Measurements from ENCODE around the gene KIAA1958.

KIAA1958 gene, protein sequence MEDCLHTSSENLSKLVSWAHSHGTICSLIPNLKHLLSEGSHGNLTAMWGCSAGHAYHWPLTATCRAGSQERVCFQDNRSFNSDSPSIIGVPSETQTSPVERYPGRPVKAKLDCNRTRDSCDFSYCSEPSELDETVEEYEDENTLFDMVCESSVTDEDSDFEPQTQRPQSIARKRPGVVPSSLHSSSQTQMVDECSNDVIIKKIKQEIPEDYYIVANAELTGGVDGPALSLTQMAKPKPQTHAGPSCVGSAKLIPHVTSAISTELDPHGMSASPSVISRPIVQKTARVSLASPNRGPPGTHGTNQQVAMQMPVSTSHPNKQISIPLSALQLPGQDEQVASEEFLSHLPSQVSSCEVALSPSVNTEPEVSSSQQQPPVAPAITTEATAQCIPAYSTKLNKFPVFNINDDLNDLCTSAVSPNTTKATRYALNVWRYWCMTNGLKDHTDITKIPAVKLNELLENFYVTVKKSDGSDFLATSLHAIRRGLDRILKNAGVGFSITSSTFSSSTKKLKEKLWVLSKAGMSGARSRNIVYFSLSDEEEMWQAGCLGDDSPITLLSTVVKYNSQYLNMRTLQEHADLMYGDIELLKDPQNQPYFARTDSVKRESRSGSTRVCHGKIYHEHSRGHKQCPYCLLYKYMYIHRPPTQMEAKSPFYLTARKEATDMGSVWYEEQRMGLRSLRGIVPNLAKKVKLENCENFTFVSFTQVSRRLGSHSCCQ

GRCh38 chr9:112486221-112487007, at the start of gene KIAA1958:
Gene KIAA1958 (plus strand): TSS chr9:112486827. CDS start chr9:112574081, 87,254 bp downstream.
- peak; percentile 86 for DNase-seq

DNA sequence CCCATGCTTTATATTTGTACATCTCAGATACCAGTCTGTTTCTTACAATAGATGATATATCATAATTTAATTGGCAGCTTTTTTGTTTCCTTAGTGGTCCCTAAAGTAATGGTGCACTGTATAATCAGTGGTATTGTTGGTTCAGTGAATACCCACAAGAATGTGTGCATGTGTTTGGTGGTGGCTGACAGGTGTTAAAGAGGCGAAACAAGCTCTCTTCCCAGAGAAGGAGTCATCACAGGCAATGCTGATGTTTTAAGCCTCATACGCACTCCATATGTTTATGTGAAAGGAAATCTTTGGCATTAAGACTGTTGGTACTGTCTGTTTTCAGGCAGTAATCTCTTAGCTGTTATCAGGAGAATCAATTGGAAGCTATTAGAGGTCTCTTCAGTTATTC, 49.2 kb upstream of the KIAA1958 start:
- DNase-seq: no peak

GRCh38 chr9:112439171-112439570, 47.5 kb upstream of the KIAA1958 start:
- DNase-seq: no peak

GRCh38 chr9:112439825-112440224, 46.8 kb upstream of the KIAA1958 start:
- no peak for DNase-seq

DNA sequence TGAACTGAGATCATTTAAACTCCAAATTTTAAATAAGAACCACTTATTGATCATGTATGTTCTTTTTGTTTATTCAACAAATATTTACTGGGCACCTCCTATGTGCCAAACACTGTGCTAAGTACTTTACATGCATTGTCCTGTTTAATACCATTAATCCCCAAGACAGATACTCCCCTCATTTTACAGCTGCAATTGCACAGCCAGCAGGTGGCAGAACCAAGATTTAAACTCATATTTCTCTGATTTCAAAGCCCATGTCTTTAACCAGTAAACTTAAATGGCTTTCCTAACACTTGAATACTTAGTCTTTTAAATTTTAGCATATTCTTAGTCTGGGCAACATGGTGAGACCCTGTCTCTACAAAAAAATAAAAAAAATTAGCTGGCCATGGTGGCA, 43.4 kb upstream of the KIAA1958 start:
- peak; percentile 51 for DNase-seq

- DNase-seq: no peak
Measured at GRCh38 chr9:112443636-112444035, 43.0 kb upstream of the KIAA1958 start.

GRCh38 chr9:112445196-112445595, 41.4 kb upstream of the KIAA1958 start:
- no peak for DNase-seq

DNA sequence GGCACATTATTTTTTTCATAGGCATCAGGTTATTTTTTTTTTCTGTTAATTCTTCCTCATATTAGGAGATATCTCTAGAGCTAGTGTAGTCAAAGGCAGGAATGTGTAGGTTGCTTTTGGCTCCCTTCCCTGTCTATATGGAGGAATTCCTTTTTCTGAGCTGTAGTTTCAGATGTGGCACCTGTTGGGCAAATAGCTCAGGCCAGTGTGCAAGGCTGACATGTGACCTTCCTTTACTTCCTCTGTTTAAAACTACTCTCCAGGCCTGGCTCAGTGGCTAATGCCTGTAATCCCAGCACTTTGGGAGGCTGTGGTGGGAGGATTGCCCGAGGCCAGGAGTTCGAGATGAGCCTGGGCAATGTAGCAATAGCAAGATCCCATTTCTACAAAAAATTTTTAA, 40.5 kb upstream of the KIAA1958 start:
- DNase-seq: no peak

- no peak for DNase-seq
Measured at GRCh38 chr9:112446526-112446925, 40.1 kb upstream of the KIAA1958 start.

- no peak for DNase-seq
Measured at GRCh38 chr9:112447283-112447761, 39.3 kb upstream of the KIAA1958 start.

GRCh38 chr9:112462855-112463254, 23.8 kb upstream of the KIAA1958 start:
- DNase-seq: no peak

DNA sequence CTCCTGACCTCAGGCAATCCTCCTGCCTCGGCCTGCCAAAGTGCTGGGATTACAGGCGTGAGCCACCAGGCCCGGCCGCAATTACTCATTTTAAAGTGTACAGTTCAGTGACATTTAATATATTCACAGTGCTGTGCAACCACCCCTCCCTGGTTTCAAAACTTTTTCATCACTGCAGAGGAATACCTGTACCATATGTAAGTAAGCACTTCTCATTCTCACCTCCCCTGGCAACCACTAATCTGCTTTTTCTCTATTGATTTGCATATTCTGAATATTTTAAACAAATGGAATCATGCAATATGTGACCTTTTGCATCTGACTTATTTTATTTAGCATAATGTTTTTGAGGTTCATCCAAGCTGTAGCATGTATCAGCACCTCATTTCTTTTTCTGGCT, 21.3 kb upstream of the KIAA1958 start:
- no peak for DNase-seq

DNA sequence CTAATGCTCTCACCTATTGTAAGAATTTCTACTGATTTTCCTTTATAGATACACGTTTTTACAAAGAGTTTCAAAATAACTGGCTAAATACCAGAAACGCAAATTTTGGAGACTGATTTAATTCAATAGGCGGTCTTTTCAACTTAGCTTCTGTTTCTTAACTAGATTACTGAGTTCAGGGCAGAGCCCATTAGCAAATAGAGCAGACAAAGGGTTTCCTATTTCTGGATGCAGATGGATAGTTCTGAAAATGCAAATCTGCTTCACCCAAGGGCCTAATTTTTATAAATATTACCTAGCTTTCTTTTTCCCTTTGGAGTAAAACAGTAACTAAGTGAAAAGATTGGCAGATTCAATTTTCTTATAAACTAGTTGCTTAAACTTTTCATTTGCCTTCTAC, 13.6 kb upstream of the KIAA1958 start:
- DNase-seq: no peak

DNA sequence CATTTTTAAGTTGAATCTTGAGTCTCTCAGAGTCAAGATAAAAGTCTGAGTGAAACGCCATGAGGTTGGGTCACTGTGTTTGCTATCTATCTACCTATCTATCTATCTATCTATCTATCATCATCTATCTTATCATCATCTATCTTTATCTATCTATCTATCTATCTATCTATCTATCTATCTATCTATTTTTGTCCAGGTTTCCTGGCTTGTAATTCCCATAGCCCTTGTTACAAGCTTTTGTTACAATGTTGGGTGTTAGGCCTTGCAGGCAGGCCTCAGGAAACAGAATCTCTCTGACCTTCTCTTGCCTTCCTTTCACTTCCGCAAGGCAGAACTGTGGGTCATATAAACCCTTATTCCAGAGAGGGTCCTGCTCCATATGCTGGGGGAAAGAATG, 12.6 kb upstream of the KIAA1958 start:
- DNase-seq: no peak

DNA sequence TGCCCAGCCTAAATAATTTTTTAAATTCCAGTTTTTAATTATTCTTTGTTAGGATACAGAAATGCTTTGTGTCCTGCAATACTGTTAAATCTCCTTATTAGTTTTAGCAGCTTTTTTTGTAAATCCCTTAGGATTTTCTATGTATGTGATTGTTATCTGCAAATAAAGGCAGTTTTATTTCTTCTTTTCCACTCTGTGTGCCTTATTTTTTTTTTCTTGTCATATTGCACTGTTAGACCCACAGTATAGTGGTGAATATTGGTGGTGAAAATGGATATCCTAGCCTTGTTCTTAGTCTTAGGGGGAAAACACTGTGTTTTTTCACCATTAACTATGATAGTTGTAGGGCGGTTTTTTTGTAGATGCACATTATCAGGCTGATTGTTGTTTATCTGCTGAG, 11.3 kb upstream of the KIAA1958 start:
- no peak for DNase-seq

DNA sequence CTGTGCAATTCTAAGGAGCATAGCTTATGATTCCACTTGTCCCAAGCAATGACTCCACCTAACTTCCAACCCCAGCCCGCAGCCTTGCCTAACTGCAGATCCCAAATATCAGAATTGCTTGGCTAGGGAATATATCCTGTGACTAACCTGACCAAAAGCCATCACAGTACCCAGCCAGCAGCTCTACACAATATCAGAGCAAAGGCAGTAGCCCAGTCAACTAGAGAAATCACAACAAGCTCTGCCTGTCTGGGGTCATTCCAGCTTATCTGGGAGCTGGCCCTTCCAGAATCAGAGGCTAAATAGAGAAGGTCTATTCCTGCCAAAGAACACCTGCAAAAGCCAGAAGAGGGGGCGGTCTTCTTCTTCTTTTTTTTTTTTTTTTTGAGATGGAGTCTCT, 9.3 kb upstream of the KIAA1958 start:
- DNase-seq: no peak

- DNase-seq: no peak
Measured at GRCh38 chr9:112479221-112479620, 7.4 kb upstream of the KIAA1958 start.

- no peak for DNase-seq
Measured at GRCh38 chr9:112484607-112485006, 2.0 kb upstream of the KIAA1958 start.

DNA sequence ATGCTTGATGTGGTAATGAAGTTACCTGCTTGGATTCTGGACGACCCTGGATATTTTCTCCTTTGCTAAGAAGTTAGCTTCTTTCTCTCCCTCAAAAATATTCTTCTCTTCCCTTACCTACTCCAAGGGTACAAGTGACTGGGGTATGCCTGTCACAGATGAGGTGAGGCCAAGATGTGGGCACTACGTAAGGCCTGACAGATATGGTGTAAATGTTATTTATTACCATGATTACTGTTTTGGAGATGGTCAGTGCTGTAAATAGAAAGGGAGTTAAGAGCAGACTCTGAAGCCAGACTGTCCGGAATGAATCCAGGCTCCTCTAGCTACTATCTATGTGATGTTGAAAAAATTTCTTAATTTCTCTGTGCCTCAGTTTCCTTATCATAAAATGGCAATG, 1.1 kb upstream of the KIAA1958 start:
- DNase-seq: no peak

DNA sequence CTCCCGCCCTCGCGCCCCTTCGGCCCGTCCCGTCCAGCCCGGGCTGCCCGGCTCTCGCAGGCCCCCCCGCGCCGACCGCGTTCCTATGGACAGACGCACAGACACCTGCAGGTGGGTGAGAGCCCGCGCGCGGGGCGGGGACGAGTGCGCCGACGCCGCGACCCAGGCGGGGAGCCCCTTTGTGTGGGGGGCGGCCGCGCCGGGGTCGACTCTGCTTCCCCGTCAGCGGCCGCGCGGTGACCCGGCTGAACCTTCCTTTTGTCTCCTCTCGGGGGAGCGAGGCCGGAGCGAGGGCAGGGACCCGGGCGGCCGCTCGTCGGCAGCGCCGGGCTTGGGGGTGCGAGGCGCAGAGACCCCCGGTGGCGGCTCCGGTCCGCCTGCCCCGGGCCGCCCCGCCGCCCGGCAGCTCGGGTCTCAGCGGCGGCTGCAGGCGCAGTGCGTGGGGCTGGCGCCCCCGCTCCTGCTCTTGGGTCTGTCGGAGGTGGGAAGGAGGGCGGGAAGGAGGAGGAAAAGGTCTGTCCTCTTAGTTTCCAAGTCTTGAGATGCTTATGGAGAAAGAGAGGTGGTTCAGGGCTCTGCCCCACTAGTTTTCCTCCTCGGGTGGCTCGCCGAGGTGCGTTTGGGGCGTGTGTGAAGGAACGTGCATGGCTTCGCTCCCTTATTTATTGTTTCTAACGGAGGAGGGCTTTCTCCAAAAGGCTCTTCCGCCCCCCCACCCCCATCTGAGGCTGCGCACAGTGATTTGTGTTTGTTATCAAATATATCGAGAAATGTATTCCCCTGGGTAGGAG, 576 bp downstream of the KIAA1958 start:
- DNase-seq: peak; percentile 58

GRCh38 chr9:112487799-112488340, 1.2 kb downstream of the KIAA1958 start:
- no peak for DNase-seq

GRCh38 chr9:112489039-112489546, 2.5 kb downstream of the KIAA1958 start:
- DNase-seq: no peak

Data from CD4-positive, alpha-beta T cell treated with Interleukin-17A for 1 hour (primary cell).